Endothelial cell (in vitro differentiated cells): Measurements from ENCODE around the gene RAD23B. TPM values are rescaled to one million over a fixed set of nuclear protein-coding genes. Genes with fewer than 3 reads are reported as not detected.
A peak's percentile ranks its signal among the peaks of the same experiment; 100 is the strongest.

Source experiments
- DNase-seq: peaks from one replicate; pipeline ENCODE4 v3.0.0; 2021; ENCODE audit warnings: low spot score
- H3K27ac Mint-ChIP-seq: one replicate; pipeline ENCODE4 v1.8.0; 2021; ENCODE audit warnings: mixed read lengths, inconsistent platforms; ENCODE audit not compliant: unreplicated experiment
- H3K27me3 Mint-ChIP-seq: one replicate; pipeline ENCODE4 v1.8.0; 2021; ENCODE audit warnings: mild to moderate bottlenecking, moderate library complexity, mixed read lengths, inconsistent platforms; ENCODE audit not compliant: unreplicated experiment
- H3K36me3 Mint-ChIP-seq: one replicate; pipeline ENCODE4 v1.8.0; 2021; ENCODE audit warnings: mild to moderate bottlenecking, low read depth, mixed read lengths, inconsistent platforms; ENCODE audit not compliant: unreplicated experiment
- H3K4me1 Mint-ChIP-seq: one replicate; pipeline ENCODE4 v1.8.0; 2021; ENCODE audit warnings: mild to moderate bottlenecking, mixed read lengths, inconsistent platforms; ENCODE audit not compliant: unreplicated experiment
- H3K4me3 Mint-ChIP-seq: one replicate; pipeline ENCODE4 v1.8.0; 2021; ENCODE audit warnings: mild to moderate bottlenecking, mixed read lengths, inconsistent platforms; ENCODE audit not compliant: unreplicated experiment
- H3K9me3 Mint-ChIP-seq: one replicate; pipeline ENCODE4 v1.8.0; 2021; ENCODE audit warnings: mixed read lengths, inconsistent platforms; ENCODE audit not compliant: unreplicated experiment
- CTCF ChIP-seq: fragments of 200-600 bp; sonication (generic); IDR thresholded peaks from one replicate; pipeline ENCODE4 v1.5.0; 2021; ENCODE audit warnings: antibody characterized with exemption; ENCODE audit not compliant: unreplicated experiment
- total RNA-seq: library from RNA; stranded (reverse); fragmentation: NEBNext Ultra II Directional; extraction: Animal tissue kit (Norgen Biotek cat#: 25700); gene quantifications from one replicate; pipeline ENCODE4 v1.2.1, GENCODE V29; 2021; ENCODE audit not compliant: unreplicated experiment

The RAD23B gene
- total RNA-seq, 1 donor from 2014 or later, result 116 TPM

GRCh38 chr9:107337676-107338590 lies 54.9 kb downstream of the RAD23B start:
- Mint-ChIP-seq H3K27me3 (peaks cover 11% of the 10 kb centered on the region), H3K4me3 (no peak overlapping the region), H3K4me1 (peaks cover 8% of the 10 kb centered on the region), H3K27ac (no peak overlapping the region), H3K9me3 (no peaks in the 10 kb centered on the region), H3K36me3 (peaks cover 27% of the 10 kb centered on the region)
- TF ChIP-seq CTCF, result no peak
- DNase-seq, result no peak

GRCh38 chr9:107338911-107339659 lies 56.0 kb downstream of the RAD23B start:
- DNase-seq, result no peak
- no peak for TF ChIP-seq CTCF
- Mint-ChIP-seq H3K36me3 (peaks cover 18% of the 10 kb centered on the region), H3K4me1 (peaks cover 8% of the 10 kb centered on the region), H3K4me3 (no peak overlapping the region), H3K27ac (no peak overlapping the region), H3K27me3 (peaks cover 9% of the 10 kb centered on the region), H3K9me3 (no peaks in the 10 kb centered on the region)

GRCh38 chr9:107340920-107341632 lies 58.0 kb downstream of the RAD23B start:
- DNase-seq, result peak; percentile 92
- H3K27me3 Mint-ChIP-seq, result peaks cover 9% of the 10 kb centered on the region
- H3K9me3 Mint-ChIP-seq, result no peaks in the 10 kb centered on the region
- no peak overlapping the region for H3K27ac Mint-ChIP-seq
- peak; percentile 85 for TF ChIP-seq CTCF
- H3K36me3 Mint-ChIP-seq, result peaks cover 9% of the 10 kb centered on the region
- H3K4me3 Mint-ChIP-seq, result no peak overlapping the region
- H3K4me1 Mint-ChIP-seq, result peaks cover 5% of the 10 kb centered on the region

- no peak overlapping the region for H3K27ac Mint-ChIP-seq
- DNase-seq, result no peak
- H3K36me3 Mint-ChIP-seq, result peaks cover 4% of the 10 kb centered on the region
- H3K4me3 Mint-ChIP-seq, result no peak overlapping the region
- no peaks in the 10 kb centered on the region for H3K9me3 Mint-ChIP-seq
- peaks cover 8% of the 10 kb centered on the region for H3K4me1 Mint-ChIP-seq
- TF ChIP-seq CTCF, result no peak
- H3K27me3 Mint-ChIP-seq, result peaks cover 9% of the 10 kb centered on the region
Observed at GRCh38 chr9:107342476-107343161, 59.5 kb downstream of the RAD23B start.
